IMR-90 (cell line): ENCODE measurements around the gene TBPL1.

Experiments
- BHLHE40 ChIP-seq: fragments of 150-350 bp; IDR thresholded peaks from 2 replicates; pipeline ENCODE4 v1.6.1; 2016; ENCODE audit warnings: mild to moderate bottlenecking, low read depth, low read length
- CHD1 ChIP-seq: IDR thresholded peaks from 2 replicates; pipeline ENCODE4 v1.6.1; 2012; ENCODE audit warnings: low read depth, low read length, improper control_type of control experiment
- FOS ChIP-seq: fragments of 150-350 bp; IDR thresholded peaks from 2 replicates; pipeline ENCODE4 v1.6.1; 2016; ENCODE audit warnings: low read depth, low read length
- MAFK ChIP-seq: IDR thresholded peaks from 2 replicates; pipeline ENCODE4 v1.6.1; 2012; ENCODE audit warnings: low read depth, low read length, improper control_type of control experiment
- MXI1 ChIP-seq: IDR thresholded peaks from 2 replicates; pipeline ENCODE4 v1.6.1; 2012; ENCODE audit warnings: low read depth, mild to moderate bottlenecking, low read length, moderate library complexity, borderline replicate concordance
- POLR2A ChIP-seq: IDR thresholded peaks from 2 replicates; pipeline ENCODE4 v1.6.1; 2012; ENCODE audit warnings: mild to moderate bottlenecking, low read depth, low read length
- RAD21 ChIP-seq: IDR thresholded peaks from 2 replicates; pipeline ENCODE4 v1.6.1; 2012; ENCODE audit warnings: low read length, improper control_type of control experiment
- RFX5 ChIP-seq: IDR thresholded peaks from 2 replicates; pipeline ENCODE4 v1.8.0; 2012; ENCODE audit warnings: low read depth, mild to moderate bottlenecking, low read length, moderate library complexity
- SMC3 ChIP-seq: fragments of 150-350 bp; IDR thresholded peaks from 2 replicates; pipeline ENCODE4 v1.6.1; 2016; ENCODE audit warnings: low read depth, mild to moderate bottlenecking, antibody characterized with exemption, low read length, moderate library complexity
- TF ChIP-seq, protein P1 (sequence below): conservative IDR thresholded peaks from 2 replicates; pipeline ENCODE4 v1.5.1; 2012; ENCODE audit warnings: mild to moderate bottlenecking, low read depth, low read length, improper control_type of control experiment

DNA sequence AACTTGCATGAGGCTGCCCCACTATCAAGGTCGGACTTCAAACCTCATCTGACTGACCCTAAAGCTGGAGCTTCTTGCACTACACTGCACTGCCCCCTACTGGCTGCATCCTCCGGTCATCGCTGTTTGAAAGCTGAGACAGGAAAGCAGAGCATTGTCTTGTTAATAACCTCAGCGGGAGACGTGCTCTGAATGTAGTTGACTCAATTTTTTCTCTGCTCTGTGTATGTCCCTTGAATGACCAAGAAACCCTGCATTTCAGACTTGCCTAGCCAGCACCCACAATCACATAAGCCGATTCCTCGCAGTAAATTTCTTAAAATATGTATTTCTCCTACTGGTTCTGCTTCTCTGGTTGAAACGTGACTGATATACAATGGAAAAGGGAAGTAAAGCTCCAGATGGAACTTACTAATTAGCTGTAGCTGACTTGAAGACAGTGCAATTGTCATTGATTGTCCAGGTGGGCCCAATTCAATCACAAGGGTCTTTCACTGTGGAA is 36.3 kb upstream of the TBPL1 start:
- TF ChIP-seq, protein P1, sequence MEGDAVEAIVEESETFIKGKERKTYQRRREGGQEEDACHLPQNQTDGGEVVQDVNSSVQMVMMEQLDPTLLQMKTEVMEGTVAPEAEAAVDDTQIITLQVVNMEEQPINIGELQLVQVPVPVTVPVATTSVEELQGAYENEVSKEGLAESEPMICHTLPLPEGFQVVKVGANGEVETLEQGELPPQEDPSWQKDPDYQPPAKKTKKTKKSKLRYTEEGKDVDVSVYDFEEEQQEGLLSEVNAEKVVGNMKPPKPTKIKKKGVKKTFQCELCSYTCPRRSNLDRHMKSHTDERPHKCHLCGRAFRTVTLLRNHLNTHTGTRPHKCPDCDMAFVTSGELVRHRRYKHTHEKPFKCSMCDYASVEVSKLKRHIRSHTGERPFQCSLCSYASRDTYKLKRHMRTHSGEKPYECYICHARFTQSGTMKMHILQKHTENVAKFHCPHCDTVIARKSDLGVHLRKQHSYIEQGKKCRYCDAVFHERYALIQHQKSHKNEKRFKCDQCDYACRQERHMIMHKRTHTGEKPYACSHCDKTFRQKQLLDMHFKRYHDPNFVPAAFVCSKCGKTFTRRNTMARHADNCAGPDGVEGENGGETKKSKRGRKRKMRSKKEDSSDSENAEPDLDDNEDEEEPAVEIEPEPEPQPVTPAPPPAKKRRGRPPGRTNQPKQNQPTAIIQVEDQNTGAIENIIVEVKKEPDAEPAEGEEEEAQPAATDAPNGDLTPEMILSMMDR, result peak; percentile 94
- TF ChIP-seq MXI1 (no peak), POLR2A (peak; percentile 44; the same call in 1 of the 2 replicates), CHD1 (no peak), RAD21 (peak; percentile 95), BHLHE40 (no peak), MAFK (no peak), SMC3 (peak; percentile 93), FOS (no peak), RFX5 (no peak)
